Globus pallidus (tissue), 1 donor: ENCODE results near the gene MPZL3.
"Not testable (repeated sequence)": the region's sequence is repeated elsewhere in the genome, so short reads cannot be mapped to it uniquely, and the experiment has no call there.

Experiments used
- DNase-seq: peaks from one replicate; pipeline ENCODE4 v3.0.0-alpha.2; 2015; ENCODE audit warnings: low spot score

MPZL3 gene

GRCh38 chr11:118212781-118213191 is 39.4 kb downstream of the MPZL3 start:
- DNase-seq: no peak

- no peak for DNase-seq
These were observed 39.9 kb downstream of the MPZL3 start for GRCh38 chr11:118212131-118212725.

DNA sequence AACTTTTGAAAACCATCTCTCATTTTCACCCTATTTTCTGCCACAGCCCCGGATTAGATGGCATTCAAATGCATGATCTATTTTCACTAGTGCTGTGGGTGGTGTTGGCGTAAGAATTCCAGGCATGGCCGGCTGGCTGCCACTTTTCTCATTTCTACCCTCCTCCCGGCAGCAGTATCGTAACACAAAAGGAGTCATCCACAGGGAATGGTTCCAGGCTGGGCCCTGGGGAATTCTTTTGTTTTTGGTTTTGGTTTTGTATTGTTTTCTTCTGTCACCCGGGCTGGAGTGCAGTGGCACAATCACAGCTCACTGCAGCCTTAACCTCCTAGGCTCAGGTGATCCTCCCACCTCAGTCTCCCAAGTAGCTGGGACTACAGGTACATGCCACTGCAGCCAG is 41.2 kb downstream of the MPZL3 start:
- no peak for DNase-seq

DNA sequence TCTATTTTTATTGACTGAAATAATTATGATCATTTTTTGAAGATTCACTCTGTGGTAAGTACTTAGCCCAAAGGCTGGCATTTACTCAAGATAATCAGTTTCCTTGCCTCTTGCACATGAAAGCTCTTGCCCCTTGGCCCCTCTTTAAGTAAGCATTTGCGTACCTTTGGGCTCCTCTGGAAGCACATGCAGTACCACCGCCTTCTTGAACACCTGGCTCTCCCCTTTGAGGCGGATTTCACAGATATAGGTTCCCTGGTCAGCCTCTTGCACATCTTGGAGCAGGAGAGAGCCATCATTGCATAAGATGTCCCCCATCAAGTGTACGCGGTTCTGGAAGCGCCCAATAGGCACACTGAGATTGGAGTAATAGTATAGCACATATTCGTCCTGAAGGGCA is 41.8 kb downstream of the MPZL3 start:
- no peak for DNase-seq

DNA sequence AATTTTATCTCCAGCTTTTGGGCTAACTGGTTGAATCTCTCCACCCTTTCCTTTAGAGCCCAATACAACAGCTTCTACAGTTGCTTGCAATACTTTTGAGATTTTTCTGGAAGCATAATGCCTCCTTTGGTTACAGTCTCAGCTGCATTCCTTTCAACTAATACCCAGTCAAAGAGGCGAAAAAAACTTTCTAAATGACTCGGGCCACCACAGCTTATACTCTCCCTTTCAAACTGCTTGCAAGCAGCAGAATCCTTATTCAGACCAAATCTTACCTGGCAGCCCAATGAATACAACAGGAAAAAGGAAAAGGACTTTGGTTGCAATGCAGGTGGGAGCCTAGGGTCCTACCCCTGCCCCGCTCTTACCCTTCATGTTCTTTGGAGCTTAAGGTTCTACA is 43.1 kb downstream of the MPZL3 start:
- DNase-seq: no peak

GRCh38 chr11:118207079-118207478 is 45.1 kb downstream of the MPZL3 start:
- DNase-seq: no peak

GRCh38 chr11:118206391-118207031 is 45.7 kb downstream of the MPZL3 start:
- DNase-seq: no peak

- no peak for DNase-seq
These were observed 46.4 kb downstream of the MPZL3 start for GRCh38 chr11:118205606-118206378.

- no peak for DNase-seq
These were observed 49.4 kb downstream of the MPZL3 start for GRCh38 chr11:118202599-118203422.

DNA sequence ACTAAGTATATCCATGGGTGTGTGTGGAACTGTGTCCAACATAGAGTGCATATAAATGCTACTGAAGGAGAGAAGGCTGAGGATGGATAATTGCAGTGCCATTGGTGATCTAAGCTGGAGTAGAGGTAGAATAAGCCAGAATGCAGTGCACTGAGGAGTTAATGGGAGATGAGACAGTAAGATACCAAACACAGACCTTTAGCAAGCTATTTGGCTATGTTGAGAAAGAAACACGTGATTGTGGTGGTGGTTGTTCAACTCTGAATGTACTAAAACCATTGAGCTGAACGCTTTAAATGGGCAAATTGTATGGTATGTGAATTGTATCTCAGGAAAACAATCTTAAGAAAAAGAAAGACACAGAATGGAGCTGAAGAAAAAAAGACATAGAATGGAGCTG is 50.2 kb downstream of the MPZL3 start:
- DNase-seq: no peak

DNA sequence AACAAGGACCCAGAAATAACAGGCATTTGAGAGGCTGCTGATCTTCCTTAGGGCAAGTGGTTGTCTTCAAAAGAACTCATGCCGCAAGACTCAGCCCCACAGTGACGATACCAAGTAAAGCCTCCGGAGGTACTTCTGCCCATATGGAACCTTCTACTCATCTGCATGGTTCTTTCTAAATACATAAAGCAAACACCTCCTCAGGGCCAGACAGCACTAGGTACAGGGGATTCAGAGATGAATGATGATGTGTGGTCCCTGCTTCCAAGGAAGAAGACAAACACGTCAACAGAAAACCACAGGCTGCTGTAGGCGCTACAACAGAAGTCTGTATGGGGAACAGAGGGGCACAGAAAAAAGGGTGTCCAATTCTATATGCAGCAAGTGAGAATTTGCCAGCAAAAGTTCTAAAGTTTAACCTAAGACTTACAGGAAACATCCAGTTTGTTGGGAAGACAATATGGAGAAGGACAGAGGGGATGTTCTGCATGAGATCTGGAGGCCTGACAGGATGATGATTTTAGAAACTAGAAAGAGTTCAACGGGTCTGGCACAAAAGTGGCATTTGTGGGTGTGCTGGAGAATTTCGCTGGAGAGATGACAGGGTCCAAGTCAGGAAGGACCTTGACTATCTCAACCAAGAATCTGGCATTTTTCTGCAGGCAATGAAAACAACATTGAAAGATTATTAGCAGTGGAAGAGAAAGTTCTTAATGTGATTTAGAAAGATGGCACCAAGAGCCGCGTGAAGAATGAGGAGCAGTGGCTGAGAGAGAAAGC is 51.1 kb downstream of the MPZL3 start:
- DNase-seq: no peak

GRCh38 chr11:118200497-118200896 is 51.7 kb downstream of the MPZL3 start:
- DNase-seq: no peak

GRCh38 chr11:118199135-118199534 is 53.0 kb downstream of the MPZL3 start:
- DNase-seq: no peak

DNA sequence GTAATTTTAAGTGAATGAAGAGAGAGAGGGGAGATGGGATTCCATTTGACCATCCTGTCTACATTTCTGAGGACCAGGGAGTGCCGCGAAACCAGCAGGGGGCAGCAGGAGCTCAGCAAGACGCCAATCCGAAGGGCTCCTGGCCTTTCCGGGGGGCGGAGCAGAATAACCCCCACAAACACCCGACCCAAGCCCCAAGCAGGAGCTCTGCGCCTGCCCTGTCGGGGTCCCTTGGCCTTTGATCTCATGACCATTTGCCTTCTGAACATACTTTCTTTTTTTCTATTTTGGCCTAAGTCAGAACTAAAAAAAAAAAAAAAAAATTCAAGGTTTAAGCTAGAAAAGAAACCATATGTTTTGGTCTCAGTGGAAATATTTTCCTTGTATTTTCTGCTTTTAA is 53.8 kb downstream of the MPZL3 start:
- DNase-seq: peak; percentile 70

DNA sequence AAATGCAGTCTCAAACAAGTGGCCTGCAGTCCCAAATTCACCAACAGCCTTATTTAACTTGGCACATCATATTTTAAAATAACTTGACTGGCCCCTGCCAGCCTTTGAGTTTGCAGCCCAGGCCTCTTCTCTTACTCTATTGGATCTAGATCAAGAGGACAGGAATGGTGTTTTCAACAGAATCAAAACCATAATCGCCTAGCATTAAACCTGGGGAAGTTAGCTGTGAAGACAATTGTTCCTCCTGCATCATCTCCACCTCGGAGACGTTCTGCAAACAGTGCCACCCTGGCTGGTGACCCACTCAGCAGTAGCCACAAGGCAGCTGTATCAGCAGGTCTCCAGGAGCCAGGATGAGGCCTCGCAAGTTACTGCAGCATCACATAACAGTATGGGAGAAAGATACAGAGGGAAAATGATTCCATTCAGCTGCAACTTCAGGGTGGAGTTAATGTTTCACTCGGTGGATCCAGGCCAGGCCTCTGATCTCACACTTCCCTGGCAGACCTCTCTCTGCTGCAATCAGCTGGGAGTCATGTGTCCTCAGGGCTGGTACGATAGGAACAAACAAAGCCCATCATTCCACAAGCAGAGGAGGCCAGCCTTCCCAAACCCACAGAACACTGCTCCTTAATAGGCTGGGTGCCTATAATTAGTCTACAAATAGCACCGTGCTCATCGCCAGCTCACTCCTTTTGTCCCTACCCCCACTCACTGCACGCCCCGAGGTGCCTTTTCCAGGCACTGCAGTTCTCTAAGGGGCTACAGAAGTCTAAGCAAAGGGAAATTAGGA is 57.1 kb downstream of the MPZL3 start:
- peak; percentile 88 for DNase-seq

GRCh38 chr11:118193910-118194566 is 58.1 kb downstream of the MPZL3 start:
- DNase-seq: peak; percentile 52

GRCh38 chr11:118192817-118193216 is 59.3 kb downstream of the MPZL3 start:
- not testable (repeated sequence) for DNase-seq

DNA sequence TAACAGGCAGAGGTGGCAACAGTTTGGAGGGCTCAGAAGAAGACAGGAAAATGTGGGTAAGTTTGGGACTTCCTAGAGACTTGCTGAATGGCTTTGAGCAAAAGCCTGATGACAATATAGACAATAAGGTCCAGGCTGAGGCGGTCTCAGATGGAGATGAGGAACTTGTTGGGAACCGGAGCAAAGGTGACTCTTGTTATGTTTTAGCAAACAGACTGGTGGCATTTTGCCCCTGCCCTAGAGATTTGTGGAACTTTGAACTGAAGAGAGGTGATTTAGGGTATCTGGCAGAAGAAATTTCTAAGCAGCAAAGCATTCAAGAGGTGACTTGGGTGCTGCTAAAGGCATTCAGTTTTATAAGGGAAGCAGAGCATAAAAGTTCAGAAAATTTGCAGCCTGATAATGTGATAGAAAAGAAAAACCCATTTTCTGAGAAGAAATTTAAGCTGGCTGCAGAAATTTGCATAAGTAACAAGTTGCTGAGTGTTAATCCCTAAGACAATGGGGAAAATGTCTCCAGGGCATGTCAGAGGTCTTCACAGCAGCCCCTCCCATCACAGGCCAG is 61.1 kb downstream of the MPZL3 start:
- not testable (repeated sequence) for DNase-seq

- DNase-seq: no peak
These were observed 65.6 kb downstream of the MPZL3 start for GRCh38 chr11:118186346-118187107.
